Activated CD4-positive, alpha-beta T cell treated with anti-CD3 and anti-CD28 coated beads, Interleukin-2, amount 50 U/mL, for 24 hours (primary cell): ENCODE measurements around the gene CCBE1.
A peak's percentile ranks its signal among the peaks of the same experiment; 100 is the strongest.

Source experiments
- DNase-seq, 2 donors: peaks; one replicate each; pipeline ENCODE4 v3.0.0-alpha.2; 2020; ENCODE audit warnings: low read depth in 1 of 2, low spot score in 1 of 2

CCBE1 gene

GRCh38 chr18:59402432-59403090, 294.7 kb downstream of the CCBE1 start:
- peak; percentile 55 to 72 for DNase-seq

GRCh38 chr18:59400407-59400806, 296.8 kb downstream of the CCBE1 start:
- no peak for DNase-seq

GRCh38 chr18:59395226-59396175, 301.7 kb downstream of the CCBE1 start:
- no peak for DNase-seq

- DNase-seq: no peak
Measured at GRCh38 chr18:59393381-59393780, 303.8 kb downstream of the CCBE1 start.

- no peak for DNase-seq
Measured at GRCh38 chr18:59388817-59389216, 308.4 kb downstream of the CCBE1 start.

- DNase-seq: no peak
Measured at GRCh38 chr18:59387687-59388565, 309.3 kb downstream of the CCBE1 start.

- DNase-seq: no peak
Measured at GRCh38 chr18:59386909-59387686, 310.1 kb downstream of the CCBE1 start.

- DNase-seq: no peak
Measured at GRCh38 chr18:59385191-59385590, 312.0 kb downstream of the CCBE1 start.

- no peak for DNase-seq
Measured at GRCh38 chr18:59383851-59384250, 313.4 kb downstream of the CCBE1 start.

GRCh38 chr18:59382383-59382782, 314.8 kb downstream of the CCBE1 start:
- no peak for DNase-seq

GRCh38 chr18:59381949-59382348, 315.3 kb downstream of the CCBE1 start:
- no peak for DNase-seq
